Left ventricle myocardium inferior (tissue), 1 donor: ENCODE data around the gene GRIN2A. TPM values are rescaled to one million over a fixed set of nuclear protein-coding genes. Genes with fewer than 3 reads are reported as not detected.

Source experiments
- DNase-seq: peaks from one replicate; pipeline ENCODE4 v3.0.0-alpha.2; 2020
- H3K27ac ChIP-seq: fragments of 200-600 bp; replicated peaks from 2 replicates; pipeline ENCODE4 v1.8.0; 2021
- H3K27me3 ChIP-seq: fragments of 200-600 bp; 2 replicates; pipeline ENCODE4 v1.8.0; 2021; ENCODE audit warnings: low read depth
- H3K36me3 ChIP-seq: fragments of 200-600 bp; 2 replicates; pipeline ENCODE4 v1.8.0; 2021
- H3K4me1 ChIP-seq: fragments of 200-600 bp; 2 replicates; pipeline ENCODE4 v1.8.0; 2021
- H3K4me3 ChIP-seq: fragments of 200-600 bp; 2 replicates; pipeline ENCODE4 v1.8.0; 2021; ENCODE audit warnings: mild to moderate bottlenecking, moderate library complexity
- H3K9me3 ChIP-seq: fragments of 200-600 bp; replicated peaks from 2 replicates; pipeline ENCODE4 v1.8.0; 2021
- CTCF ChIP-seq: fragments of 200-600 bp; IDR thresholded peaks from 2 replicates; pipeline ENCODE4 v1.8.0; 2021; ENCODE audit warnings: antibody characterized with exemption, mild to moderate bottlenecking, borderline replicate concordance
- intact Hi-C: fragments of 100-400 bp; cut with micrococcal nuclease; formaldehyde crosslinking; loops from one replicate; pipeline ENCODE4 v1.11.0; 2022
- total RNA-seq: library from RNA; stranded (reverse); fragmentation: NEBNext Ultra II Directional; extraction: Animal tissue kit (Norgen Biotek cat#: 25700); gene quantifications from one replicate; pipeline ENCODE4 v1.2.1, GENCODE V29; 2021
- donor health status: DM: no; HTN: yes; CAD: no; lungs with severe emphysema.

Gene GRIN2A
- total RNA-seq, 1 donor from 2014 or later = 2.4 TPM

GRCh38 chr16:10048850-10049249, 133.4 kb downstream of the GRIN2A start:
- Histone ChIP-seq H3K36me3 (no peaks in the 10 kb centered on the region), H3K27ac (no peak overlapping the region), H3K4me1 (no peaks in the 10 kb centered on the region), H3K27me3 (peaks cover 8% of the 10 kb centered on the region), H3K9me3 (peaks cover 4% of the 10 kb centered on the region), H3K4me3 (no peak overlapping the region)
- intact Hi-C loops = no loop called here
- TF ChIP-seq CTCF = no peak
- DNase-seq = no peak

GRCh38 chr16:10045947-10046346, 136.3 kb downstream of the GRIN2A start:
- Histone ChIP-seq H3K9me3 (peaks cover 10% of the 10 kb centered on the region), H3K36me3 (no peaks in the 10 kb centered on the region), H3K4me3 (no peak overlapping the region), H3K27me3 (peaks cover 17% of the 10 kb centered on the region), H3K4me1 (no peaks in the 10 kb centered on the region), H3K27ac (no peak overlapping the region)
- TF ChIP-seq CTCF = no peak
- intact Hi-C loops = no loop called here
- DNase-seq = no peak

GRCh38 chr16:10045291-10045775, 136.9 kb downstream of the GRIN2A start:
- Histone ChIP-seq H3K27ac (no peak overlapping the region), H3K36me3 (no peaks in the 10 kb centered on the region), H3K4me1 (no peaks in the 10 kb centered on the region), H3K27me3 (peaks cover 23% of the 10 kb centered on the region), H3K4me3 (no peak overlapping the region), H3K9me3 (peaks cover 10% of the 10 kb centered on the region)
- intact Hi-C loops = no loop called here
- TF ChIP-seq CTCF = no peak
- DNase-seq = no peak

GRCh38 chr16:10040136-10041080, 141.8 kb downstream of the GRIN2A start:
- no peak overlapping the region for H3K4me3 ChIP-seq
- peaks cover 22% of the 10 kb centered on the region for H3K27me3 ChIP-seq
- H3K9me3 ChIP-seq = peaks cover 5% of the 10 kb centered on the region
- no peak overlapping the region for H3K27ac ChIP-seq
- no peak for TF ChIP-seq CTCF
- DNase-seq = no peak
- H3K4me1 ChIP-seq = peaks cover 8% of the 10 kb centered on the region
- intact Hi-C loops = no loop called here
- H3K36me3 ChIP-seq = no peaks in the 10 kb centered on the region

- Histone ChIP-seq H3K36me3 (no peaks in the 10 kb centered on the region), H3K9me3 (peaks cover 5% of the 10 kb centered on the region), H3K4me1 (peaks cover 8% of the 10 kb centered on the region), H3K4me3 (peak overlapping the region; percentile 57), H3K27me3 (peaks cover 22% of the 10 kb centered on the region), H3K27ac (no peak overlapping the region)
- no peak for DNase-seq
- intact Hi-C loops = no loop called here
- TF ChIP-seq CTCF = peak; percentile 52
Observed at GRCh38 chr16:10039220-10040096, 142.8 kb downstream of the GRIN2A start.
